ENCODE results near the gene TBC1D13.

- TF ChIP-seq POLR2AphosphoS5 (IDR thresholded peaks at IDR 0.05; ENCODE audit: low read depth, low read length) (no peak), TAF1 (IDR thresholded peaks at IDR 0.05; ENCODE audit: borderline replicate concordance, insufficient read depth, low read length) (no peak)
Observed at GRCh38 chr9:128764361-128764760, 22.7 kb upstream of the TBC1D13 start.

Measured in PFSK-1 (cell line).